Mucosa of descending colon (tissue), 3 donors: Measurements from ENCODE around the gene P4HA2. TPM values are rescaled to one million over a fixed set of nuclear protein-coding genes. Genes with fewer than 3 reads are reported as not detected.
A peak's percentile ranks its signal among the peaks of the same experiment; 100 is the strongest.

ENCODE experiments used
- ATAC-seq: fragments of 200-7000 bp; cut with Tn5 transposase; one replicate; pipeline ENCODE4 v1.9.1; 2020; ENCODE audit warnings: mild to moderate bottlenecking, moderate library complexity
- DNase-seq, 3 donors: peaks; one replicate each; pipeline ENCODE4 v3.0.0-alpha.2; 2020
- H3K36me3 ChIP-seq: fragments of 200-600 bp; one replicate; pipeline ENCODE4 v1.8.0; 2021; ENCODE audit warnings: low read depth, mild to moderate bottlenecking
- H3K4me1 ChIP-seq: fragments of 200-600 bp; one replicate; pipeline ENCODE4 v1.8.0; 2021; ENCODE audit warnings: low read depth, mild to moderate bottlenecking
- H3K4me3 ChIP-seq: fragments of 200-600 bp; one replicate; pipeline ENCODE4 v1.8.0; 2021; ENCODE audit warnings: mild to moderate bottlenecking
- H3K9me3 ChIP-seq: fragments of 200-600 bp; one replicate; pipeline ENCODE4 v1.8.0; 2021; ENCODE audit warnings: mild to moderate bottlenecking
- CTCF ChIP-seq: fragments of 200-600 bp; IDR thresholded peaks from one replicate; pipeline ENCODE4 v1.8.0; 2022; ENCODE audit warnings: antibody characterized with exemption, mild to moderate bottlenecking
- intact Hi-C, 2 donors: fragments of 100-400 bp; cut with DNase I in 1 of 2; cut with micrococcal nuclease in 1 of 2; formaldehyde crosslinking; loops; one replicate each; pipeline versions ENCODE4 v1.11.0 to v1.11.1; 2022; cut with DNase I, micrococcal nuclease
- total RNA-seq, 3 donors: library from RNA; stranded (reverse); fragmentation: NEBNext Ultra II Directional in 2 of 3; extraction: Animal tissue kit (Norgen Biotek cat#: 25700) in 2 of 3; gene quantifications; one replicate each; pipeline versions ENCODE4 v1.2.1 to v1.2.4, GENCODE V29; 2021 to 2023
- donor health status: DM: no; HTN: no; CAD: no; lungs with moderate emphysema.
- donor health status: DM: no; HTN: no; CAD: no.
- donor health status: DM: no; HTN: yes; CAD: no.

P4HA2 gene
- total RNA-seq, 3 donors from 2014 or later: 47.0 to 65.0 (median 56.1) TPM

DNA sequence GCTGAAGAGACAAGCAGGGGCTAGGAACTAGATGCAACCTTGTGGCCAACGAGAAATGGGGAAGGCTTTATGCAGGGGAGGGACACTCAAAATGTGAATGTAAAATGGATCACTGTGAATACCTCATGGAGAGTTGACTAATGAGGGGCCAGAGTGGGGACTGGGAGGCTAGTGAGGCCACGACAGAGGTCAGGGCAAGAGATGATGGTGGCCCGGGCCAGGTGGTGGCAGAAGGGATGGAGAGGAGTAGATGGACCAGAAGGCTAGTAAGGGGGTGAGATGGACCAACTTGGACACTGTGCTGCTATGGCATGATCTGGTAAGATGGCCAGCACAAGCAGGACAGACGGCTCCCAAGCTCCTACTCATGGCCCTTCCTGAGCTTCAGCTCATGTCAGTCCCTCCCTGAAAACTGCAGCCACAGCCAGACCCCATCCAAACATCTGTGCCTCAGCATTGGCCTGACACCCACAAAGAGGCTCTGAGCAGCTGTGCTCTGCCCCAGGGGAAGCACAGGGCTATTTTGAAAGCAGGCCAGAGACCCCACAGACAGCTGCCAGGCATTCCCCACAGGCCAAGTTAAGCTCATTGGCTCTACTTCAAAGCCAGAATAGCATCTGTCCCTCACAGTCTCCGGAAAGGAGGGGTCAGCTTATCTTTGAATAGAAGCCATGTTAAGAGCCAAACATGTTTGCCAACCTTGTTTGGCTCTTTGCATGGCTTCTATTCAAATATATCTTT lies 22.1 kb downstream of the P4HA2 start:
- no peaks in the 10 kb centered on the region for H3K36me3 ChIP-seq
- H3K4me1 ChIP-seq: no peaks in the 10 kb centered on the region
- H3K4me3 ChIP-seq: no peak overlapping the region
- DNase-seq: no peak
- ATAC-seq: peak; percentile 9
- no peak for TF ChIP-seq CTCF
- no peaks in the 10 kb centered on the region for H3K9me3 ChIP-seq
- intact Hi-C loops: no loop called here

- no peaks in the 10 kb centered on the region for H3K36me3 ChIP-seq
- no peak for DNase-seq
- H3K4me1 ChIP-seq: no peaks in the 10 kb centered on the region
- intact Hi-C loops: no loop called here
- TF ChIP-seq CTCF: no peak
- no peak overlapping the region for H3K4me3 ChIP-seq
- H3K9me3 ChIP-seq: no peaks in the 10 kb centered on the region
- no peak for ATAC-seq
Observed at GRCh38 chr5:132204371-132205135, 23.1 kb downstream of the P4HA2 start.

DNA sequence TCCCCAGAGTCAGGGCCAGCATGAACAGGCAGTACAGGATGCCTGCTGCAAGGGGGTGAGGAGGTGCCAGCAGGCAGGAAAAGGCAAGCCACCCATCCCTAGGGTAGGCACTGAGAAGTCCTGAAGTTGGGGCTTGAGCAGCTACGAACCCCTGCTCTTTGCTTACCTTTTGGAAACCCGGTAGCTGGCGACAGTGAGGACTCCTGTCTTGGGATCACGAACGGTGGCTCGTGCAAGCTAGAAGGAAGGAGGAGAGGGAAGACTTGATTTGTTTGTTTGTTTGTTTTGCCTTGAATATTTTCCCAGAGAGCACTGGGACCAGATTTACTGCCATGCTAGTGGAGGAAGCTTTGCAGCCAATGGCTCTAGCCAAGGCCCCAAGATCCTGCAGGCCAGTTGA lies 23.7 kb downstream of the P4HA2 start:
- Histone ChIP-seq H3K9me3 (no peaks in the 10 kb centered on the region), H3K4me1 (no peaks in the 10 kb centered on the region), H3K36me3 (no peaks in the 10 kb centered on the region), H3K4me3 (no peak overlapping the region)
- no peak for DNase-seq
- intact Hi-C loops: no loop called here
- TF ChIP-seq CTCF: no peak
- no peak for ATAC-seq

DNA sequence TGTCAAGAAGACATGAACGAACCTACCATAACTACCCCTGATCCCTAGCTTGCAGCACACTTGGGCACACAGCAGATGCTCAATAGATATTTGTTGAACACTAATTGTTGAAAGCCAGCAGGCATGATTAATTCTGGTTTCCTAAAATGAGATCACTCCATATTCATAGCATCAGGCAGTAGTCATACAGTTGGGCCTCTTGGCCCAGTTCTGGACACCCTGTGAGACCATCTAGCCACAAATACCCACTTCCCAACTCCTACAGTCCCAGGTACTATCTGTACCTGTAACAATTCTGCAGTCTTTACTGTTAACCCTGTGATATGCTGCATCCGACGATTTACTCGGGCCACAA lies 24.2 kb downstream of the P4HA2 start:
- no peaks in the 10 kb centered on the region for H3K4me1 ChIP-seq
- no peak for DNase-seq
- no peak overlapping the region for H3K4me3 ChIP-seq
- no peak for TF ChIP-seq CTCF
- no peaks in the 10 kb centered on the region for H3K9me3 ChIP-seq
- H3K36me3 ChIP-seq: no peaks in the 10 kb centered on the region
- intact Hi-C loops: no loop called here
- ATAC-seq: no peak

DNA sequence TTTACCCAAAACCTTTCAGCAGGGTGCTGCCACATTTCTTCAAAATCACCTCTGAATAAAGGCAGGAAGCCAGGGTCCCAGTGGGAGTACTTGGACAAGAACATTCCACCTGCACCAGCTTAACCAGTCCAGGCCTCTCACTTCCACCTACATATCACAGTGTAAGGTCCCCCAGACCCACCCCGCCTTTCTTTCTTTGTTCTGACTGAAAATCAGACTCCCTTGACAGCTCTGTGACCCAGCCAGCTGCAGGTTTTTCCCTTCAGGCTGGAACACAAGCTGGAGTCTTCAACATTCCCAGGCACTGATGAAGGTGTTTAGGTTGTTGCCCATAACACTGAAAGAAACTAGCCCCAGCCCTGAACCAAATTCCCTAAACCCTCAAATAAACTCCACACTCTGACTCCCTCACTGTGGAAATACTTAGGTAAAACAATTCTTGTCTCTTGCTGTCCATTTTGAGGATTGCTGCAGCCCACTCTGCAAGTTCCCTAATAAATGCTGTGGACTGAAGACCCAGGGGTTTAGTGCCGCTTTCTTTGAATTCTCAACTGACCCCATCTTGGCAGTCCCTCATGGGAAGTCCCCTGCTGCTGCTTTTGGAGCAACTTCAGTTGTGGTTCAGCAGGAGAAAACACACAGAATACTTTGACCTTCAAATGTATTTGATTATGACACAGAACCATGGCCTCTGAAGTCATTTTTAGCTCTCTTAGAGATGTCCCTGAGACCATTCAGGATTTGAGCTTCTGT lies 24.8 kb downstream of the P4HA2 start:
- H3K36me3 ChIP-seq: no peaks in the 10 kb centered on the region
- DNase-seq: no peak
- intact Hi-C loops: no loop called here
- no peak for ATAC-seq
- no peaks in the 10 kb centered on the region for H3K9me3 ChIP-seq
- H3K4me1 ChIP-seq: no peaks in the 10 kb centered on the region
- no peak overlapping the region for H3K4me3 ChIP-seq
- TF ChIP-seq CTCF: no peak
